GM18520 (cell line): ENCODE data around the gene PAK6.

Experiments
- ATAC-seq: cut with Tn5 transposase; IDR thresholded peaks from one replicate; pipeline ENCODE4 v1.9.1; 2021; ENCODE audit not compliant: unreplicated experiment

The PAK6 gene

GRCh38 chr15:40238532-40239403 lies at the start of gene PAK6:
TSS of gene PAK6 (plus strand) at chr15:40239063. CDS start at chr15:40264786, 25,723 bp downstream.
- no peak for ATAC-seq

GRCh38 chr15:40190591-40190990 lies 48.3 kb upstream of the PAK6 start:
- ATAC-seq, result no peak

- no peak for ATAC-seq
Observed at GRCh38 chr15:40192942-40193341, 45.9 kb upstream of the PAK6 start.

- no peak for ATAC-seq
Observed at GRCh38 chr15:40197434-40197833, 41.4 kb upstream of the PAK6 start.

GRCh38 chr15:40198355-40199085 lies 40.3 kb upstream of the PAK6 start:
- ATAC-seq, result no peak

- ATAC-seq, result no peak
Observed at GRCh38 chr15:40204100-40204499, 34.8 kb upstream of the PAK6 start.

GRCh38 chr15:40217166-40217824 lies 21.6 kb upstream of the PAK6 start:
- no peak for ATAC-seq

- no peak for ATAC-seq
Observed at GRCh38 chr15:40219801-40220200, 19.1 kb upstream of the PAK6 start.

GRCh38 chr15:40222131-40222530 lies 16.7 kb upstream of the PAK6 start:
- ATAC-seq, result no peak

GRCh38 chr15:40226736-40227135 lies 12.1 kb upstream of the PAK6 start:
- peak; percentile 77 for ATAC-seq

- no peak for ATAC-seq
Observed at GRCh38 chr15:40229316-40229715, 9.5 kb upstream of the PAK6 start.

GRCh38 chr15:40229956-40230355 lies 8.9 kb upstream of the PAK6 start:
- no peak for ATAC-seq

GRCh38 chr15:40232625-40233070 lies 6.2 kb upstream of the PAK6 start:
- ATAC-seq, result no peak

GRCh38 chr15:40233727-40234577 lies 4.9 kb upstream of the PAK6 start:
- no peak for ATAC-seq

- no peak for ATAC-seq
Observed at GRCh38 chr15:40234783-40235182, 4.1 kb upstream of the PAK6 start.

GRCh38 chr15:40235201-40235885 lies 3.5 kb upstream of the PAK6 start:
- no peak for ATAC-seq

GRCh38 chr15:40239404-40239692 lies 485 bp downstream of the PAK6 start:
- no peak for ATAC-seq

- ATAC-seq, result no peak
Observed at GRCh38 chr15:40239693-40240618, 1.1 kb downstream of the PAK6 start.

- ATAC-seq, result no peak
Observed at GRCh38 chr15:40240619-40241221, 1.9 kb downstream of the PAK6 start.
